ENCODE measurements around the gene IMMP2L. TPM values are rescaled to one million over a fixed set of nuclear protein-coding genes. Genes with fewer than 3 reads are reported as not detected.

IMMP2L gene
- total and polyA plus RNA-seq, 2 of the 13 experiments (the other 11 are each of a cell fraction or from before 2014, with no cell fraction given), result 7.8 to 16.9 TPM

DNA sequence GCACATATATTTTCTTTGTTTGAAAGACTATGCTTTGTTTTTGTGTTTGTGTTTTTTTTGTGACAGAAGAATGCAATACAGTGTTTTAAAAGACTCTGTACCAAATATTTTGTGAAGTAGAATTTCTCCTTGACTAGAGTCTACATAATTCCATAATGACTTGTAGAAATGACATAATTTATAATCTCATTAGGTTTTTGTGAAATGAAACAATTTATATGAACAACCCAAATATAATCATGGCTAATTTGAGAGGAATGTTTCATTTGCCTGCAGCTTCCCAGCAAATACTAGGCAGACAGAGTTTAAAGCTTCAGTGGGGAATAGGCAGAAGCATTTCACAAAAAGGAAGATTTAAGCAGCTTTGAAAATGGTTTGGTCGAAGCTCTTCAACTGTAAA, 686.9 kb downstream of the IMMP2L start:
- no peak overlapping the region for H2AFZ ChIP-seq (ENCODE audit: low read length)
- no peaks in the 10 kb centered on the region for H3K79me2 ChIP-seq (ENCODE audit: insufficient read depth, low read length)
- H3K27ac ChIP-seq (ENCODE audit: extremely low read length, insufficient read depth, low read length), result no peak overlapping the region
- DNase-seq (ENCODE audit: low spot score) (no peak), FAIRE-seq (no peak), ATAC-seq (no peak)
- in situ Hi-C loops (cut with HindIII; ENCODE audit: extremely low pct_ligation_motif_present, low pct_unique_long_range_greater_than_20kb) (no loop called here), intact Hi-C loops (cut with micrococcal nuclease; ENCODE audit: unreplicated experiment) (no loop called here)
- BruUV-seq (replicated peaks), result no TSS peak
- 19% methylated on average over 1 of the region's 1 CpG for WGBS (ENCODE audit: low lambda C conversion rate)
- ChIA-PET POLR2A (no interaction called here), CTCF (ENCODE audit: low intra/inter-chr PET ratio, low total read pairs) (no interaction called here)
- no peak overlapping the region for H3K4me3 ChIP-seq (replicated peaks in 1 of 3; ENCODE audit: insufficient read depth in 1 of 3, low read depth in 2 of 3, low read length in 3 of 3)
- H3K9me3 ChIP-seq (ENCODE audit: low read length), result no peaks in the 10 kb centered on the region
- H3K36me3 ChIP-seq (replicated peaks in 1 of 2; ENCODE audit: control insufficient read depth in 1 of 2, insufficient read depth in 2 of 2, low read length in 2 of 2), result no peaks in the 10 kb centered on the region
- H3K4me1 ChIP-seq (ENCODE audit: insufficient read depth, low read length), result no peaks in the 10 kb centered on the region
- H4K20me1 ChIP-seq (ENCODE audit: insufficient read depth, low read length), result no peaks in the 10 kb centered on the region
- no peak overlapping the region for H3K9ac ChIP-seq (ENCODE audit: insufficient read depth, low read depth, low read length)
- H3K27me3 ChIP-seq (ENCODE audit: control insufficient read depth in 1 of 2, insufficient read depth in 2 of 2, low read length in 2 of 2), result no peaks in the 10 kb centered on the region
- H3K4me2 ChIP-seq (ENCODE audit: low read depth, low read length), result no peak overlapping the region
- TF ChIP-seq, protein P1, sequence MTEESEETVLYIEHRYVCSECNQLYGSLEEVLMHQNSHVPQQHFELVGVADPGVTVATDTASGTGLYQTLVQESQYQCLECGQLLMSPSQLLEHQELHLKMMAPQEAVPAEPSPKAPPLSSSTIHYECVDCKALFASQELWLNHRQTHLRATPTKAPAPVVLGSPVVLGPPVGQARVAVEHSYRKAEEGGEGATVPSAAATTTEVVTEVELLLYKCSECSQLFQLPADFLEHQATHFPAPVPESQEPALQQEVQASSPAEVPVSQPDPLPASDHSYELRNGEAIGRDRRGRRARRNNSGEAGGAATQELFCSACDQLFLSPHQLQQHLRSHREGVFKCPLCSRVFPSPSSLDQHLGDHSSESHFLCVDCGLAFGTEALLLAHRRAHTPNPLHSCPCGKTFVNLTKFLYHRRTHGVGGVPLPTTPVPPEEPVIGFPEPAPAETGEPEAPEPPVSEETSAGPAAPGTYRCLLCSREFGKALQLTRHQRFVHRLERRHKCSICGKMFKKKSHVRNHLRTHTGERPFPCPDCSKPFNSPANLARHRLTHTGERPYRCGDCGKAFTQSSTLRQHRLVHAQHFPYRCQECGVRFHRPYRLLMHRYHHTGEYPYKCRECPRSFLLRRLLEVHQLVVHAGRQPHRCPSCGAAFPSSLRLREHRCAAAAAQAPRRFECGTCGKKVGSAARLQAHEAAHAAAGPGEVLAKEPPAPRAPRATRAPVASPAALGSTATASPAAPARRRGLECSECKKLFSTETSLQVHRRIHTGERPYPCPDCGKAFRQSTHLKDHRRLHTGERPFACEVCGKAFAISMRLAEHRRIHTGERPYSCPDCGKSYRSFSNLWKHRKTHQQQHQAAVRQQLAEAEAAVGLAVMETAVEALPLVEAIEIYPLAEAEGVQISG (CRISPR knock-in tag; IDR thresholded peaks at IDR 0.05), result no peak
- TF ChIP-seq ZNF562 (CRISPR knock-in tag; IDR thresholded peaks at IDR 0.05; ENCODE audit: borderline replicate concordance) (no peak), FOXM1 (CRISPR knock-in tag; IDR thresholded peaks at IDR 0.05) (no peak), KDM5B (CRISPR knock-in tag; IDR thresholded peaks at IDR 0.05; ENCODE audit: borderline replicate concordance) (no peak), KDM5A (IDR thresholded peaks at IDR 0.05; ENCODE audit: borderline replicate concordance, low read length) (no peak), ZNF879 (CRISPR knock-in tag; IDR thresholded peaks at IDR 0.05) (no peak), MAF1 (CRISPR knock-in tag; IDR thresholded peaks at IDR 0.05; ENCODE audit: borderline replicate concordance) (no peak), ZNF777 (CRISPR knock-in tag; IDR thresholded peaks at IDR 0.05) (no peak), RBAK (CRISPR knock-in tag; IDR thresholded peaks at IDR 0.05) (no peak), NONO (IDR thresholded peaks at IDR 0.05) (no peak), NONO (CRISPR knock-in tag; conservative IDR thresholded peaks at IDR 0.05) (no peak), ARHGAP35 (CRISPR knock-in tag; IDR thresholded peaks at IDR 0.05; ENCODE audit: borderline replicate concordance) (no peak), ZNF383 (CRISPR knock-in tag; IDR thresholded peaks at IDR 0.05; ENCODE audit: borderline replicate concordance) (no peak)
- TF ChIP-seq, protein P2, sequence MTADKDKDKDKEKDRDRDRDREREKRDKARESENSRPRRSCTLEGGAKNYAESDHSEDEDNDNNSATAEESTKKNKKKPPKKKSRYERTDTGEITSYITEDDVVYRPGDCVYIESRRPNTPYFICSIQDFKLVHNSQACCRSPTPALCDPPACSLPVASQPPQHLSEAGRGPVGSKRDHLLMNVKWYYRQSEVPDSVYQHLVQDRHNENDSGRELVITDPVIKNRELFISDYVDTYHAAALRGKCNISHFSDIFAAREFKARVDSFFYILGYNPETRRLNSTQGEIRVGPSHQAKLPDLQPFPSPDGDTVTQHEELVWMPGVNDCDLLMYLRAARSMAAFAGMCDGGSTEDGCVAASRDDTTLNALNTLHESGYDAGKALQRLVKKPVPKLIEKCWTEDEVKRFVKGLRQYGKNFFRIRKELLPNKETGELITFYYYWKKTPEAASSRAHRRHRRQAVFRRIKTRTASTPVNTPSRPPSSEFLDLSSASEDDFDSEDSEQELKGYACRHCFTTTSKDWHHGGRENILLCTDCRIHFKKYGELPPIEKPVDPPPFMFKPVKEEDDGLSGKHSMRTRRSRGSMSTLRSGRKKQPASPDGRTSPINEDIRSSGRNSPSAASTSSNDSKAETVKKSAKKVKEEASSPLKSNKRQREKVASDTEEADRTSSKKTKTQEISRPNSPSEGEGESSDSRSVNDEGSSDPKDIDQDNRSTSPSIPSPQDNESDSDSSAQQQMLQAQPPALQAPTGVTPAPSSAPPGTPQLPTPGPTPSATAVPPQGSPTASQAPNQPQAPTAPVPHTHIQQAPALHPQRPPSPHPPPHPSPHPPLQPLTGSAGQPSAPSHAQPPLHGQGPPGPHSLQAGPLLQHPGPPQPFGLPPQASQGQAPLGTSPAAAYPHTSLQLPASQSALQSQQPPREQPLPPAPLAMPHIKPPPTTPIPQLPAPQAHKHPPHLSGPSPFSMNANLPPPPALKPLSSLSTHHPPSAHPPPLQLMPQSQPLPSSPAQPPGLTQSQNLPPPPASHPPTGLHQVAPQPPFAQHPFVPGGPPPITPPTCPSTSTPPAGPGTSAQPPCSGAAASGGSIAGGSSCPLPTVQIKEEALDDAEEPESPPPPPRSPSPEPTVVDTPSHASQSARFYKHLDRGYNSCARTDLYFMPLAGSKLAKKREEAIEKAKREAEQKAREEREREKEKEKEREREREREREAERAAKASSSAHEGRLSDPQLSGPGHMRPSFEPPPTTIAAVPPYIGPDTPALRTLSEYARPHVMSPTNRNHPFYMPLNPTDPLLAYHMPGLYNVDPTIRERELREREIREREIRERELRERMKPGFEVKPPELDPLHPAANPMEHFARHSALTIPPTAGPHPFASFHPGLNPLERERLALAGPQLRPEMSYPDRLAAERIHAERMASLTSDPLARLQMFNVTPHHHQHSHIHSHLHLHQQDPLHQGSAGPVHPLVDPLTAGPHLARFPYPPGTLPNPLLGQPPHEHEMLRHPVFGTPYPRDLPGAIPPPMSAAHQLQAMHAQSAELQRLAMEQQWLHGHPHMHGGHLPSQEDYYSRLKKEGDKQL (CRISPR knock-in tag; IDR thresholded peaks at IDR 0.05; ENCODE audit: low read depth), result no peak
- TF ChIP-seq, protein P3, sequence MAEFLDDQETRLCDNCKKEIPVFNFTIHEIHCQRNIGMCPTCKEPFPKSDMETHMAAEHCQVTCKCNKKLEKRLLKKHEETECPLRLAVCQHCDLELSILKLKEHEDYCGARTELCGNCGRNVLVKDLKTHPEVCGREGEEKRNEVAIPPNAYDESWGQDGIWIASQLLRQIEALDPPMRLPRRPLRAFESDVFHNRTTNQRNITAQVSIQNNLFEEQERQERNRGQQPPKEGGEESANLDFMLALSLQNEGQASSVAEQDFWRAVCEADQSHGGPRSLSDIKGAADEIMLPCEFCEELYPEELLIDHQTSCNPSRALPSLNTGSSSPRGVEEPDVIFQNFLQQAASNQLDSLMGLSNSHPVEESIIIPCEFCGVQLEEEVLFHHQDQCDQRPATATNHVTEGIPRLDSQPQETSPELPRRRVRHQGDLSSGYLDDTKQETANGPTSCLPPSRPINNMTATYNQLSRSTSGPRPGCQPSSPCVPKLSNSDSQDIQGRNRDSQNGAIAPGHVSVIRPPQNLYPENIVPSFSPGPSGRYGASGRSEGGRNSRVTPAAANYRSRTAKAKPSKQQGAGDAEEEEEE (CRISPR knock-in tag; IDR thresholded peaks at IDR 0.05; ENCODE audit: borderline replicate concordance), result no peak

Measured in HepG2 (cell line).